ENCODE results near the gene FCRLA. TPM values are rescaled to one million over a fixed set of nuclear protein-coding genes. Genes with fewer than 3 reads are reported as not detected.

Gene FCRLA
- total and polyA plus RNA-seq, 3 experiments from 2014 or later, result not detected

Other genes starting within 250 kb of the FCRLA start
- under 1 TPM; 0.46 to 0.82 TPM for gene FCGR2A, start 201.8 kb upstream of the FCRLA start, total RNA-seq
- gene FCGR2A, start 201.8 kb upstream of the FCRLA start, polyA plus RNA-seq, result not detected
- gene HSPA6, start 182.7 kb upstream of the FCRLA start, total RNA-seq, result 1 to 10 TPM in 1 of 2 experiments, under 1 TPM in 1; 0.90 to 1.3 TPM
- 1.4 TPM for gene HSPA6, start 182.7 kb upstream of the FCRLA start, polyA plus RNA-seq
- gene FCGR3A, start 157.4 kb upstream of the FCRLA start, total RNA-seq, result 1 to 10 TPM in 1 of 2 experiments, under 1 TPM in 1; 0.58 to 1.1 TPM
- 44.6 TPM for gene FCGR3A, start 157.4 kb upstream of the FCRLA start, polyA plus RNA-seq
- gene FCGR3B, start 76.1 kb upstream of the FCRLA start, total RNA-seq, result not detected
- gene FCGR3B, start 76.1 kb upstream of the FCRLA start, polyA plus RNA-seq, result 0.46 TPM
- under 1 TPM; 0.07 to 0.33 TPM for gene FCGR2B, start 44.1 kb upstream of the FCRLA start, total RNA-seq
- gene FCGR2B, start 44.1 kb upstream of the FCRLA start, polyA plus RNA-seq, result 0.38 TPM
- gene FCRLB, start 14.3 kb downstream of the FCRLA start, total RNA-seq, result under 1 TPM; 0.24 to 0.33 TPM
- gene FCRLB, start 14.3 kb downstream of the FCRLA start, polyA plus RNA-seq, result 2.2 TPM
- 10 to 100 TPM; 39.7 to 40.4 TPM for gene DUSP12, start 42.6 kb downstream of the FCRLA start, total RNA-seq
- gene DUSP12, start 42.6 kb downstream of the FCRLA start, polyA plus RNA-seq, result 59.5 TPM
- 10 to 100 TPM; 22.4 to 22.8 TPM for gene ATF6, start 59.1 kb downstream of the FCRLA start, total RNA-seq
- gene ATF6, start 59.1 kb downstream of the FCRLA start, polyA plus RNA-seq, result 14.7 TPM